Measurements from ENCODE around the gene ABHD17A.

GRCh38 chr19:1844513-1845124 lies 40.7 kb downstream of the ABHD17A start:
- TF ChIP-seq GATA2 (IDR thresholded peaks at IDR 0.05; ENCODE audit: low read depth, low read length) (no peak), GATA3 (IDR thresholded peaks at IDR 0.05; ENCODE audit: low read depth, low read length) (no peak)
